Tibial artery (tissue), 4 donors: ENCODE data around the gene CDYL2.

Experiments
- DNase-seq, 2 donors: peaks; one replicate each; pipeline ENCODE4 v3.0.0-alpha.2; 2019
- H3K27ac ChIP-seq, 2 donors: fragments of 200-600 bp; sonication (generic) in 1 of 2; 1 replicate in 1 of 2; 2 replicates in 1 of 2; pipeline ENCODE4 v1.5.1; 2018 to 2019; ENCODE audit warnings: mild to moderate bottlenecking in 1 of 2
- H3K27me3 ChIP-seq, 2 donors: fragments of 200-600 bp; sonication (generic) in 1 of 2; one replicate each; pipeline versions ENCODE4 v1.5.1 to v1.6.0; 2016 to 2019
- H3K36me3 ChIP-seq, 3 donors: fragments of 200-600 bp; sonication (generic) in 2 of 3; one replicate each; pipeline ENCODE4 v1.5.1; 2016 to 2019; ENCODE audit warnings: mild to moderate bottlenecking in 2 of 3
- H3K4me1 ChIP-seq, 4 donors: fragments of 200-600 bp; sonication (generic) in 2 of 4; 1 replicate in 3 of 4; 2 replicates in 1 of 4; pipeline ENCODE4 v1.5.1; 2016 to 2019
- H3K4me3 ChIP-seq, 2 donors: fragments of 200-600 bp; sonication (generic) in 1 of 2; 1 replicate in 1 of 2; 2 replicates in 1 of 2; pipeline ENCODE4 v1.5.1; 2018 to 2019; ENCODE audit warnings: mild to moderate bottlenecking in 2 of 2
- H3K9me3 ChIP-seq, 3 donors: fragments of 200-600 bp; sonication (generic) in 1 of 3; one replicate each; pipeline ENCODE4 v1.5.1; 2016 to 2019
- CTCF ChIP-seq, 2 experiments: fragments of 200-600 bp in 1 of 2; fragments of 450-650 bp in 1 of 2; IDR thresholded peaks; one replicate each; pipeline ENCODE4 v1.5.1; 2017 to 2019; ENCODE audit warnings: antibody characterized with exemption in 2 of 2, mild to moderate bottlenecking in 1 of 2, moderate library complexity in 1 of 2
- intact Hi-C: fragments of 100-400 bp; cut with DNase I; formaldehyde crosslinking; loops from one replicate; pipeline ENCODE4 v1.15.0; 2023; ENCODE audit warnings: low total_unique reads

The CDYL2 gene

GRCh38 chr16:80802902-80803301 is 1.5 kb downstream of the CDYL2 start:
- peak overlapping the region in 1 of 2 donors; percentile 57 for H3K4me3 ChIP-seq
- DNase-seq = no peak
- no peak overlapping the region for H3K27ac ChIP-seq

GRCh38 chr16:80802138-80802537 is 2.3 kb downstream of the CDYL2 start:
- Histone ChIP-seq H3K4me3 (no peak overlapping the region), H3K9me3 (no peaks in the 10 kb centered on the region), H3K4me1 (peaks cover 0 to 8% (median 4%) of the 10 kb centered on the region in 4 donors), H3K27ac (no peak overlapping the region), H3K36me3 (no peaks in the 10 kb centered on the region), H3K27me3 (peaks cover 0 to 9% of the 10 kb centered on the region in 2 donors)
- intact Hi-C loops = no loop called here
- DNase-seq = no peak
- TF ChIP-seq CTCF (IDR thresholded peaks at IDR 0.05) = no peak

More at GRCh38 chr16:80802902-80803301, 1.5 kb downstream of the CDYL2 start:
- H3K4me1 ChIP-seq = peaks cover 0 to 8% (median 4%) of the 10 kb centered on the region in 4 donors
- no peaks in the 10 kb centered on the region for H3K36me3 ChIP-seq
- no peak for TF ChIP-seq CTCF (IDR thresholded peaks at IDR 0.05)
- peaks cover 0 to 9% of the 10 kb centered on the region in 2 donors for H3K27me3 ChIP-seq
- intact Hi-C loops = no loop called here
- H3K9me3 ChIP-seq = no peaks in the 10 kb centered on the region

GRCh38 chr16:80794071-80794470 is 10.3 kb downstream of the CDYL2 start:
- Histone ChIP-seq H3K27ac (no peak overlapping the region), H3K4me3 (no peak overlapping the region), H3K36me3 (no peaks in the 10 kb centered on the region), H3K4me1 (no peaks in the 10 kb centered on the region), H3K9me3 (no peaks in the 10 kb centered on the region), H3K27me3 (no peaks in the 10 kb centered on the region)
- intact Hi-C loops = no loop called here
- no peak for TF ChIP-seq CTCF (IDR thresholded peaks at IDR 0.05)
- DNase-seq = no peak

GRCh38 chr16:80792031-80792430 is 12.4 kb downstream of the CDYL2 start:
- no peaks in the 10 kb centered on the region for H3K27me3 ChIP-seq
- H3K9me3 ChIP-seq = no peaks in the 10 kb centered on the region
- H3K36me3 ChIP-seq = no peaks in the 10 kb centered on the region
- intact Hi-C loops = no loop called here
- TF ChIP-seq CTCF (IDR thresholded peaks at IDR 0.05) = no peak
- no peak for DNase-seq
- H3K4me3 ChIP-seq = no peak overlapping the region
- no peak overlapping the region for H3K27ac ChIP-seq
- peaks cover 0 to 7% (median 4%) of the 10 kb centered on the region in 4 donors for H3K4me1 ChIP-seq

- no peak for TF ChIP-seq CTCF (IDR thresholded peaks at IDR 0.05)
- no peak for DNase-seq
- H3K36me3 ChIP-seq = no peaks in the 10 kb centered on the region
- no peaks in the 10 kb centered on the region for H3K9me3 ChIP-seq
- intact Hi-C loops = no loop called here
- no peak overlapping the region for H3K27ac ChIP-seq
- peaks cover 0 to 7% (median 4%) of the 10 kb centered on the region in 4 donors for H3K4me1 ChIP-seq
- no peak overlapping the region for H3K4me3 ChIP-seq
- no peaks in the 10 kb centered on the region for H3K27me3 ChIP-seq
Observed at GRCh38 chr16:80791411-80791810, 13.0 kb downstream of the CDYL2 start.

GRCh38 chr16:80790751-80791150 is 13.6 kb downstream of the CDYL2 start:
- DNase-seq = no peak
- Histone ChIP-seq H3K4me3 (no peak overlapping the region), H3K27ac (no peak overlapping the region), H3K27me3 (no peaks in the 10 kb centered on the region), H3K36me3 (no peaks in the 10 kb centered on the region), H3K4me1 (peaks cover 0 to 7% (median 4%) of the 10 kb centered on the region in 4 donors), H3K9me3 (no peaks in the 10 kb centered on the region)
- no peak for TF ChIP-seq CTCF (IDR thresholded peaks at IDR 0.05)
- intact Hi-C loops = no loop called here
